ENCODE results near the gene ATP10A.

Gene ATP10A

GRCh38 chr15:25793354-25794050 is 69.6 kb downstream of the ATP10A start:
- peak; percentile 78 for FAIRE-seq
- peak; percentile 42 for DNase-seq (ENCODE audit: insufficient read length, low spot score)
- TF ChIP-seq POU2F2 (IDR thresholded peaks at IDR 0.05; ENCODE audit: low read depth, low read length) (no peak), SPI1 (IDR thresholded peaks at IDR 0.05; ENCODE audit: low read depth, low read length) (peak; percentile 96), PAX5 (IDR thresholded peaks at IDR 0.05; ENCODE audit: insufficient read depth, low read length, severe bottlenecking) (no peak)

DNA sequence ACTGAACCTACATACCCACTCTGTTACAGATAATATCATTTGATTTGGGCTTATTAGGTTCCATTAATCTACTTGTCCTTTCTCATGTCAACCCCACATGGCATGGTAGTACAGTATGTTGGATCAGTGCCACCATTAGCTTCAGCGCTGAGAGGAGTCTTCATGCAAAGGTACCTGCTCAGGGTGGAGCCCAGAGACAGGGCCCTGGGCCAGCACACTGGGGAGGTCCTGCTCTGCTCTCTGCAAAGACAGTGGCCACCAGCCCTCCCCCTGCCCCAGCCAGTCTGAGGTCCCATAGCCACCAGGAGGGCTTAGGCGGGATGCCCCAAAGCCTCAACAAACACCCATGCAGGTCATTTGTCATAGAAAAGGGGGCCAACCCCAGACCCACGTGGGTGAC is 71.0 kb downstream of the ATP10A start:
- DNase-seq (ENCODE audit: insufficient read length, low spot score) = no peak
- no peak for FAIRE-seq
- no peak for TF ChIP-seq TAF1 (IDR thresholded peaks at IDR 0.05; ENCODE audit: low read depth, low read length)
- no peak for TF ChIP-seq POLR2AphosphoS5 (IDR thresholded peaks at IDR 0.05; ENCODE audit: low read depth, low read length)
- no peak for TF ChIP-seq POLR2A (IDR thresholded peaks at IDR 0.05; ENCODE audit: low read depth, low read length)
- TF ChIP-seq PAX5 (IDR thresholded peaks at IDR 0.05; ENCODE audit: insufficient read depth, low read length, severe bottlenecking) = no peak
- no peak for TF ChIP-seq POU2F2 (IDR thresholded peaks at IDR 0.05; ENCODE audit: low read depth, low read length)
- no peak for TF ChIP-seq SPI1 (IDR thresholded peaks at IDR 0.05; ENCODE audit: low read depth, low read length)

GRCh38 chr15:25790000-25790660 is 73.0 kb downstream of the ATP10A start:
- no peak for DNase-seq (ENCODE audit: insufficient read length, low spot score)
- FAIRE-seq = peak; percentile 64
- TF ChIP-seq PAX5 (IDR thresholded peaks at IDR 0.05; ENCODE audit: insufficient read depth, low read length, severe bottlenecking) (no peak), POU2F2 (IDR thresholded peaks at IDR 0.05; ENCODE audit: low read depth, low read length) (no peak), TAF1 (IDR thresholded peaks at IDR 0.05; ENCODE audit: low read depth, low read length) (no peak), POLR2A (IDR thresholded peaks at IDR 0.05; ENCODE audit: low read depth, low read length) (no peak), POLR2AphosphoS5 (IDR thresholded peaks at IDR 0.05; ENCODE audit: low read depth, low read length) (no peak), SPI1 (IDR thresholded peaks at IDR 0.05; ENCODE audit: low read depth, low read length) (no peak)

DNA sequence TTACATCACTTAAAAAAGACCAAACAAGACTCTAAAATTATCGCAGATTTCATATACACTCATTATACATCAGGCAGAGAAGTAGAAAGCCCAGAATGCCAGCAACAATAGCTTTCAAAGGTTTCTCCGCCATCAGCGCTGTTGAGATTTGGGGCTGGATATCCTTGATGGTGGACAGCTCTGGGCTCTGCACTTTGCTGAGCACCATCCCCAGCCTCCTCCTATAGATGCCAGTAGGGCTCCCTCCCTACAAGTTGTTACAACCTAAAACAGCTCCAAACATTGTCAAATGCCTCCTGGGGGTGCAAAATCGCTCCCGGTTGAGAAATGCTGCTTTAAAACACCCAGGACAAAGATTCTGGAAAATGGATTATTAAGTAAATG is 73.5 kb downstream of the ATP10A start:
- FAIRE-seq (no peak), DNase-seq (ENCODE audit: insufficient read length, low spot score) (no peak)
- TF ChIP-seq TAF1 (IDR thresholded peaks at IDR 0.05; ENCODE audit: low read depth, low read length) (no peak), PAX5 (IDR thresholded peaks at IDR 0.05; ENCODE audit: insufficient read depth, low read length, severe bottlenecking) (no peak), POU2F2 (IDR thresholded peaks at IDR 0.05; ENCODE audit: low read depth, low read length) (no peak), POLR2AphosphoS5 (IDR thresholded peaks at IDR 0.05; ENCODE audit: low read depth, low read length) (no peak), POLR2A (IDR thresholded peaks at IDR 0.05; ENCODE audit: low read depth, low read length) (no peak), SPI1 (IDR thresholded peaks at IDR 0.05; ENCODE audit: low read depth, low read length) (no peak)

GRCh38 chr15:25789211-25789610 is 73.9 kb downstream of the ATP10A start:
- TF ChIP-seq SPI1 (IDR thresholded peaks at IDR 0.05; ENCODE audit: low read depth, low read length) = no peak
- DNase-seq (ENCODE audit: insufficient read length, low spot score) (no peak), FAIRE-seq (no peak)

GRCh38 chr15:25787855-25788520 is 75.1 kb downstream of the ATP10A start:
- DNase-seq (ENCODE audit: insufficient read length, low spot score) (no peak), FAIRE-seq (no peak)
- no peak for TF ChIP-seq POU2F2 (IDR thresholded peaks at IDR 0.05; ENCODE audit: low read depth, low read length)
- TF ChIP-seq PAX5 (IDR thresholded peaks at IDR 0.05; ENCODE audit: insufficient read depth, low read length, severe bottlenecking) = no peak
- TF ChIP-seq POLR2AphosphoS5 (IDR thresholded peaks at IDR 0.05; ENCODE audit: low read depth, low read length) = no peak
- TF ChIP-seq POLR2A (IDR thresholded peaks at IDR 0.05; ENCODE audit: low read depth, low read length) = no peak
- no peak for TF ChIP-seq TAF1 (IDR thresholded peaks at IDR 0.05; ENCODE audit: low read depth, low read length)
- TF ChIP-seq SPI1 (IDR thresholded peaks at IDR 0.05; ENCODE audit: low read depth, low read length) = no peak

DNA sequence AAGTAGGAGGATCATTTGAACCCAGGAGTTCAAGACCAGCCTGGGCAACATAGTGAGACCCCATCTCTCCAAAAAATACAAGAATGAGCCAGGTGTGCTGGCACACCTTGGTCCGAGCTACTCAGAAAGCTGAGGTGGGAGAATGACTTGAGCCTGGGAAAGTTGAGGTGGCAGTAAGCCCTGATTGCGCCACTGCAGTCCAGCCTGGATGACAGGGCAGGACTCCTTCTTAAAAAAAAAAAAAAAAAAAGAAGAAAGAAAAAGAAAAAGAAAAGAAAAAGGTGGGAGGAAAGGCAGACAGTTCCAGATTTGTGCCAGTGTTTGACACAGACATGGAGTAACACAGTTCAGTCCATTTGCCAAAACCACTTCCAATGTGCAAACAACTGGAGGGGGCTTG is 75.7 kb downstream of the ATP10A start:
- FAIRE-seq = no peak
- no peak for TF ChIP-seq POLR2AphosphoS5 (IDR thresholded peaks at IDR 0.05; ENCODE audit: low read depth, low read length)
- TF ChIP-seq SPI1 (IDR thresholded peaks at IDR 0.05; ENCODE audit: low read depth, low read length) = no peak
- TF ChIP-seq TAF1 (IDR thresholded peaks at IDR 0.05; ENCODE audit: low read depth, low read length) = no peak
- no peak for TF ChIP-seq POLR2A (IDR thresholded peaks at IDR 0.05; ENCODE audit: low read depth, low read length)
- TF ChIP-seq PAX5 (IDR thresholded peaks at IDR 0.05; ENCODE audit: insufficient read depth, low read length, severe bottlenecking) = no peak
- no peak for TF ChIP-seq POU2F2 (IDR thresholded peaks at IDR 0.05; ENCODE audit: low read depth, low read length)
- no peak for DNase-seq (ENCODE audit: insufficient read length, low spot score)

DNA sequence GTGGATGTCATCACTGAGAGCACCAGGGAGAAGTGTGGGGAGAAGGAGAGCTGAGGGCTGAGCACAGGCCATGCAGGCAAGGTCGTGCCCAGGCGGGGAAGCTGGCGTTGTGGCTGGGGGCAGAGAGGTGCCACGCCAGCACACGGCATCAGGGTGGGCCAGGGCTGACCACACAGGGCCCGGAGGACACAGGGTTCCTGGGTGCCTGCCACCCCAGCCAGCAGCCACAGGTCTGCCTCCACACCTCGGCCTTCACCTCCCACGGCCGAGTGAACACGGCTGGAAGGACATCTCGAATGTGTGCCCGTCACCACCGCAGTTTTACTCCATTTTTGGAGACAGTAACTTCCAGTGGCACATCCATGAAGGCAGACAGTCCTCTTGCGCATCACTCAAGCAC is 77.1 kb downstream of the ATP10A start:
- no peak for TF ChIP-seq SPI1 (IDR thresholded peaks at IDR 0.05; ENCODE audit: low read depth, low read length)
- no peak for TF ChIP-seq PAX5 (IDR thresholded peaks at IDR 0.05; ENCODE audit: insufficient read depth, low read length, severe bottlenecking)
- TF ChIP-seq POLR2A (IDR thresholded peaks at IDR 0.05; ENCODE audit: low read depth, low read length) = no peak
- no peak for TF ChIP-seq POLR2AphosphoS5 (IDR thresholded peaks at IDR 0.05; ENCODE audit: low read depth, low read length)
- no peak for TF ChIP-seq TAF1 (IDR thresholded peaks at IDR 0.05; ENCODE audit: low read depth, low read length)
- TF ChIP-seq POU2F2 (IDR thresholded peaks at IDR 0.05; ENCODE audit: low read depth, low read length) = no peak
- FAIRE-seq (no peak), DNase-seq (ENCODE audit: insufficient read length, low spot score) (no peak)

- TF ChIP-seq PAX5 (IDR thresholded peaks at IDR 0.05; ENCODE audit: insufficient read depth, low read length, severe bottlenecking) (no peak), TAF1 (IDR thresholded peaks at IDR 0.05; ENCODE audit: low read depth, low read length) (no peak), POU2F2 (IDR thresholded peaks at IDR 0.05; ENCODE audit: low read depth, low read length) (no peak), POLR2A (IDR thresholded peaks at IDR 0.05; ENCODE audit: low read depth, low read length) (no peak), SPI1 (IDR thresholded peaks at IDR 0.05; ENCODE audit: low read depth, low read length) (no peak), POLR2AphosphoS5 (IDR thresholded peaks at IDR 0.05; ENCODE audit: low read depth, low read length) (no peak)
- DNase-seq (ENCODE audit: insufficient read length, low spot score) (no peak), FAIRE-seq (no peak)
These were observed 77.5 kb downstream of the ATP10A start for GRCh38 chr15:25785641-25786025.
